ENCODE measurements around the gene WDR73. TPM values are rescaled to one million over a fixed set of nuclear protein-coding genes. Genes with fewer than 3 reads are reported as not detected.

Gene WDR73
- total and polyA plus RNA-seq, 9 of the 15 experiments (the other 6 are each of a cell fraction or from before 2014, with no cell fraction given) = 9.2 to 25.4 (median 21.7) TPM

DNA sequence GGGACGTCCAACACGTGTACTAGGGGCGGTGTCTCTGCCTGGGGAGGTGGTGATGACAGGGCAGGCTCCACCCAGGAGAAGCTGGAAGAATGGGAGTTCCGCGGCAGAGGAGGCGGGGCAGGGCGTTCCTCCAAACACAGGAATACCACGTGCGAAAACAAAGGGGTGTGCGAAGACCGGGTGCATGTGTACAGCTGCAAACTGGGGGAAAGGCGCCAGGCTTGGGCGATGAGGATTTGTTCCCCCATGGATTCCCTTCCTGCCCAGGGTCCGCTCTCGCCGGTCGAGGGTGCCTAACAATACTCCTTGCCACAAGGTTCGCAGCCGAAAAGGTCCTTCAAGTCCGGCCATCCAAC lies 53.8 kb downstream of the WDR73 start:
- intact Hi-C loops (cut with micrococcal nuclease) = loop anchor here (2.0 kb wide), 1 partner anchor 30 kb away; no protein-coding TSS in a partner anchor
- Histone ChIP-seq H3K27ac (ENCODE audit: extremely low read depth, low read depth, low read length) (peak overlapping the region; percentile 14; the same call in 1 of the 3 replicates), H3K9ac (ENCODE audit: insufficient read depth in 1 of 2, low read depth in 2 of 2, low read length in 2 of 2) (peak overlapping the region; percentile 36 to 84; a peak in 3 of 4 replicates), H3K36me3 (ENCODE audit: control insufficient read depth, insufficient read depth, low read length) (peaks cover 13% of the 10 kb centered on the region; the same call in 1 of the 3 replicates), H3K4me2 (ENCODE audit: insufficient read depth, low read length) (peak overlapping the region; percentile 89), H3K79me2 (ENCODE audit: control insufficient read depth, insufficient read depth, low read length) (peaks cover 4% of the 10 kb centered on the region; the same call in 1 of the 3 replicates), H3K27me3 (ENCODE audit: control insufficient read depth in 2 of 2, insufficient read depth in 2 of 2, low read length in 2 of 2) (no peaks in the 10 kb centered on the region), H3K4me3 (peak overlapping the region; percentile 60), H2AFZ (ENCODE audit: low read depth, low read length) (peak overlapping the region; percentile 99), H3K9me1 (ENCODE audit: control insufficient read depth, insufficient read depth, low read length) (no peaks in the 10 kb centered on the region), H4K20me1 (replicated peaks; ENCODE audit: control insufficient read depth, insufficient read depth, low read length) (no peaks in the 10 kb centered on the region), H3K4me1 (replicated peaks in 1 of 2; ENCODE audit: control insufficient read depth in 2 of 2, insufficient read depth in 2 of 2, low read length in 2 of 2) (peaks cover 10 to 19% of the 10 kb centered on the region in 2 experiments), H3K9me3 (replicated peaks; ENCODE audit: control insufficient read depth, insufficient read depth, low read depth, low read length) (no peaks in the 10 kb centered on the region)
- 2% methylated on average over 20 of the region's 20 CpGs for WGBS (ENCODE audit: insufficient coverage, low coverage, missing lambda C conversion rate)
- ChIA-PET CTCF (ENCODE audit: low intra/inter-chr PET ratio) (no interaction called here), POLR2A (interaction anchor here (0.7 to 1.3 kb wide), 4 partner anchors 10 to 212 kb away, joined by 3 to 4 read pairs (median 3); no protein-coding TSS in a partner anchor)
- ATAC-seq (peak; percentile 76), DNase-seq (ENCODE audit: extremely low read depth in 1 of 4, low spot score in 3 of 4) (peak; percentile 82 to 86 (median 83)), FAIRE-seq (no peak)
- in situ Hi-C loops (cut with MboI) = no loop called here
- no TSS peak for BruUV-seq (replicated peaks)
- TF ChIP-seq TAF7 (tag; IDR thresholded peaks at IDR 0.05) = no peak
- TF ChIP-seq STAG1 (CRISPR knock-in tag; IDR thresholded peaks at IDR 0.05; ENCODE audit: borderline replicate concordance) = no peak
- TF ChIP-seq ZNF354B (CRISPR knock-in tag; IDR thresholded peaks at IDR 0.05) = no peak
- peak; percentile 50; the same call in 1 of the 2 replicates for TF ChIP-seq BHLHE40 (IDR thresholded peaks at IDR 0.05; ENCODE audit: low read length)
- TF ChIP-seq MEF2A (IDR thresholded peaks at IDR 0.05; ENCODE audit: control insufficient read depth, low read depth, low read length) = no peak
- TF ChIP-seq ZNF445 (CRISPR knock-in tag; IDR thresholded peaks at IDR 0.05; ENCODE audit: low read depth) = no peak
- no peak for TF ChIP-seq PPARD (CRISPR knock-in tag; IDR thresholded peaks at IDR 0.05)
- TF ChIP-seq, protein P1, sequence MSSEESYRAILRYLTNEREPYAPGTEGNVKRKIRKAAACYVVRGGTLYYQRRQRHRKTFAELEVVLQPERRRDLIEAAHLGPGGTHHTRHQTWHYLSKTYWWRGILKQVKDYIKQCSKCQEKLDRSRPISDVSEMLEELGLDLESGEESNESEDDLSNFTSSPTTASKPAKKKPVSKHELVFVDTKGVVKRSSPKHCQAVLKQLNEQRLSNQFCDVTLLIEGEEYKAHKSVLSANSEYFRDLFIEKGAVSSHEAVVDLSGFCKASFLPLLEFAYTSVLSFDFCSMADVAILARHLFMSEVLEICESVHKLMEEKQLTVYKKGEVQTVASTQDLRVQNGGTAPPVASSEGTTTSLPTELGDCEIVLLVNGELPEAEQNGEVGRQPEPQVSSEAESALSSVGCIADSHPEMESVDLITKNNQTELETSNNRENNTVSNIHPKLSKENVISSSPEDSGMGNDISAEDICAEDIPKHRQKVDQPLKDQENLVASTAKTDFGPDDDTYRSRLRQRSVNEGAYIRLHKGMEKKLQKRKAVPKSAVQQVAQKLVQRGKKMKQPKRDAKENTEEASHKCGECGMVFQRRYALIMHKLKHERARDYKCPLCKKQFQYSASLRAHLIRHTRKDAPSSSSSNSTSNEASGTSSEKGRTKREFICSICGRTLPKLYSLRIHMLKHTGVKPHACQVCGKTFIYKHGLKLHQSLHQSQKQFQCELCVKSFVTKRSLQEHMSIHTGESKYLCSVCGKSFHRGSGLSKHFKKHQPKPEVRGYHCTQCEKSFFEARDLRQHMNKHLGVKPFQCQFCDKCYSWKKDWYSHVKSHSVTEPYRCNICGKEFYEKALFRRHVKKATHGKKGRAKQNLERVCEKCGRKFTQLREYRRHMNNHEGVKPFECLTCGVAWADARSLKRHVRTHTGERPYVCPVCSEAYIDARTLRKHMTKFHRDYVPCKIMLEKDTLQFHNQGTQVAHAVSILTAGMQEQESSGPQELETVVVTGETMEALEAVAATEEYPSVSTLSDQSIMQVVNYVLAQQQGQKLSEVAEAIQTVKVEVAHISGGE (CRISPR knock-in tag; IDR thresholded peaks at IDR 0.05) = no peak; a peak in 1 of 6 replicates
- TF ChIP-seq SIN3A (IDR thresholded peaks at IDR 0.05; ENCODE audit: borderline replicate concordance in 2 of 2, control insufficient read depth in 1 of 2, low read depth in 2 of 2, low read length in 2 of 2) = peak; percentile 94 to 97
